Endodermal cell (in vitro differentiated cells): ENCODE measurements around the gene CDT1. TPM values are rescaled to one million over a fixed set of nuclear protein-coding genes. Genes with fewer than 3 reads are reported as not detected.

Source experiments
- DNase-seq: peaks from one replicate; pipeline ENCODE4 v3.0.0-alpha.2; 2017
- H3K27ac ChIP-seq: 2 replicates; pipeline ENCODE4 v1.5.1; 2013; ENCODE audit warnings: mild to moderate bottlenecking, low read depth, low read length, moderate library complexity
- H3K27me3 ChIP-seq: 2 replicates; pipeline ENCODE4 v1.6.1; 2013; ENCODE audit warnings: mild to moderate bottlenecking, low read length, moderate library complexity; ENCODE audit not compliant: insufficient read depth, control insufficient read depth, poor library complexity, severe bottlenecking
- H3K36me3 ChIP-seq: 2 replicates; pipeline ENCODE4 v1.7.0; 2013; ENCODE audit warnings: mild to moderate bottlenecking, low read length, moderate library complexity; ENCODE audit not compliant: control insufficient read depth, insufficient read depth
- H3K4me1 ChIP-seq: one replicate; pipeline ENCODE4 v1.7.0; 2013; ENCODE audit warnings: low read length; ENCODE audit not compliant: control insufficient read depth, insufficient read depth
- H3K4me3 ChIP-seq: 2 replicates; pipeline ENCODE4 v1.5.1; 2013; ENCODE audit warnings: mild to moderate bottlenecking, low read length, moderate library complexity
- H3K9ac ChIP-seq: 2 replicates; pipeline ENCODE4 v1.6.1; 2013; ENCODE audit warnings: mild to moderate bottlenecking, low read length, moderate library complexity; ENCODE audit not compliant: poor library complexity, severe bottlenecking; ENCODE audit errors: extremely low read depth
- H3K9me3 ChIP-seq: 2 replicates; pipeline ENCODE4 v1.6.1; 2013; ENCODE audit warnings: mild to moderate bottlenecking, low read length, moderate library complexity; ENCODE audit not compliant: control insufficient read depth
- H3K27ac Mint-ChIP-seq: 2 replicates; pipeline ENCODE4 v1.8.0; 2020; ENCODE audit warnings: mixed read lengths
- H3K27me3 Mint-ChIP-seq: 2 replicates; pipeline ENCODE4 v1.8.0; 2021; ENCODE audit warnings: mild to moderate bottlenecking, mixed read lengths; ENCODE audit not compliant: insufficient read depth
- H3K36me3 Mint-ChIP-seq: 2 replicates; pipeline ENCODE4 v1.8.0; 2020; ENCODE audit warnings: low read depth, mixed read lengths
- H3K4me1 Mint-ChIP-seq: 2 replicates; pipeline ENCODE4 v1.8.0; 2020; ENCODE audit warnings: mixed read lengths
- H3K4me3 Mint-ChIP-seq: 2 replicates; pipeline ENCODE4 v1.8.0; 2020; ENCODE audit warnings: mild to moderate bottlenecking, moderate library complexity, mixed read lengths
- H3K9me3 Mint-ChIP-seq: 2 replicates; pipeline ENCODE4 v1.8.0; 2020; ENCODE audit warnings: mild to moderate bottlenecking, mixed read lengths
- CTCF ChIP-seq: fragments of 200-600 bp; sonication (generic); conservative IDR thresholded peaks from 2 replicates; pipeline ENCODE4 v1.5.0; 2021; ENCODE audit warnings: antibody characterized with exemption, mild to moderate bottlenecking
- WGBS, 2 experiments: methylation state at CpG; one replicate each; pipeline versions ENCODE4 v1.1.5 to v1.1.7; 2013; ENCODE audit warnings: missing lambda C conversion rate in 2 of 2, mixed read lengths in 1 of 2; ENCODE audit not compliant: insufficient coverage in 1 of 2, insufficient read length in 1 of 2; 5-methylcytosine and 5-hydroxymethylcytosine counted together
- total RNA-seq, 2 donors: library from RNA; stranded (reverse); fragmentation: NEBNext Ultra II Directional in 1 of 2; extraction: Animal tissue kit (Norgen Biotek cat#: 25700) in 1 of 2; gene quantifications; 2 replicates in 1 of 2; 3 replicates in 1 of 2; pipeline ENCODE4 v1.2.1, GENCODE V29; 2021

The CDT1 gene
- total RNA-seq, 2 donors from 2014 or later = 57.1 to 63.0 TPM

- Mint-ChIP-seq H3K36me3 (peaks cover 10% of the 10 kb centered on the region), H3K4me3 (no peak overlapping the region), H3K9me3 (no peaks in the 10 kb centered on the region), H3K27ac (no peak overlapping the region), H3K27me3 (no peaks in the 10 kb centered on the region), H3K4me1 (no peaks in the 10 kb centered on the region)
- 91 to 97% methylated on average over 24 to 33 of the region's 33 CpGs for WGBS, 2 experiments
- no peaks in the 10 kb centered on the region for H3K36me3 ChIP-seq
- no peak overlapping the region for H3K9ac ChIP-seq
- H3K4me3 ChIP-seq = no peak overlapping the region
- TF ChIP-seq CTCF = no peak
- H3K27ac ChIP-seq = no peak overlapping the region
- no peaks in the 10 kb centered on the region for H3K4me1 ChIP-seq
- no peaks in the 10 kb centered on the region for H3K9me3 ChIP-seq
- H3K27me3 ChIP-seq = no peaks in the 10 kb centered on the region
- no peak for DNase-seq
Measured at GRCh38 chr16:88824256-88825077, 20.9 kb downstream of the CDT1 start.

- DNase-seq = no peak
- Histone ChIP-seq H3K9ac (no peak overlapping the region), H3K36me3 (no peaks in the 10 kb centered on the region), H3K4me3 (no peak overlapping the region), H3K27me3 (no peaks in the 10 kb centered on the region), H3K4me1 (no peaks in the 10 kb centered on the region), H3K27ac (no peak overlapping the region), H3K9me3 (no peaks in the 10 kb centered on the region)
- Mint-ChIP-seq H3K9me3 (no peaks in the 10 kb centered on the region), H3K36me3 (peaks cover 10% of the 10 kb centered on the region), H3K4me3 (no peak overlapping the region), H3K27ac (no peak overlapping the region), H3K27me3 (no peaks in the 10 kb centered on the region), H3K4me1 (no peaks in the 10 kb centered on the region)
- no peak for TF ChIP-seq CTCF
- 92% methylated on average over 12 of the region's 12 CpGs; no CpG with 5 or more reads in 1 of the 2 experiments for WGBS, 2 experiments
Measured at GRCh38 chr16:88825146-88825545, 21.6 kb downstream of the CDT1 start.

GRCh38 chr16:88826070-88826840, 22.7 kb downstream of the CDT1 start:
- Histone ChIP-seq H3K9ac (no peak overlapping the region), H3K4me3 (no peak overlapping the region), H3K4me1 (no peaks in the 10 kb centered on the region), H3K36me3 (no peaks in the 10 kb centered on the region), H3K27me3 (no peaks in the 10 kb centered on the region), H3K9me3 (no peaks in the 10 kb centered on the region), H3K27ac (no peak overlapping the region)
- TF ChIP-seq CTCF = no peak
- no peak overlapping the region for H3K4me3 Mint-ChIP-seq
- DNase-seq = no peak
- H3K27me3 Mint-ChIP-seq = no peaks in the 10 kb centered on the region
- H3K9me3 Mint-ChIP-seq = no peaks in the 10 kb centered on the region
- no peak overlapping the region for H3K27ac Mint-ChIP-seq
- no peaks in the 10 kb centered on the region for H3K4me1 Mint-ChIP-seq
- 93 to 95% methylated on average over 11 to 26 of the region's 26 CpGs for WGBS, 2 experiments
- peaks cover 10% of the 10 kb centered on the region for H3K36me3 Mint-ChIP-seq
